Esophagus muscularis mucosa (tissue), 3 donors: ENCODE measurements around the gene CFAP92.

ENCODE experiments used
- POLR2A ChIP-seq: fragments of 450-650 bp; IDR thresholded peaks from one replicate; pipeline ENCODE4 v1.6.1; 2017; ENCODE audit warnings: antibody characterized with exemption, moderate library complexity, mild to moderate bottlenecking, low read depth
- TF ChIP-seq, protein P1 (sequence below), 3 experiments: fragments of 200-600 bp in 2 of 3; fragments of 450-650 bp in 1 of 3; sonication (generic) in 2 of 3; IDR thresholded peaks; one replicate each; pipeline ENCODE4 v1.5.1; 2017 to 2019; ENCODE audit warnings: antibody characterized with exemption in 3 of 3, mild to moderate bottlenecking in 2 of 3, moderate library complexity in 1 of 3

GRCh38 chr3:128906804-128907525 lies 86.9 kb downstream of the CFAP92 start:
- TF ChIP-seq, protein P1, sequence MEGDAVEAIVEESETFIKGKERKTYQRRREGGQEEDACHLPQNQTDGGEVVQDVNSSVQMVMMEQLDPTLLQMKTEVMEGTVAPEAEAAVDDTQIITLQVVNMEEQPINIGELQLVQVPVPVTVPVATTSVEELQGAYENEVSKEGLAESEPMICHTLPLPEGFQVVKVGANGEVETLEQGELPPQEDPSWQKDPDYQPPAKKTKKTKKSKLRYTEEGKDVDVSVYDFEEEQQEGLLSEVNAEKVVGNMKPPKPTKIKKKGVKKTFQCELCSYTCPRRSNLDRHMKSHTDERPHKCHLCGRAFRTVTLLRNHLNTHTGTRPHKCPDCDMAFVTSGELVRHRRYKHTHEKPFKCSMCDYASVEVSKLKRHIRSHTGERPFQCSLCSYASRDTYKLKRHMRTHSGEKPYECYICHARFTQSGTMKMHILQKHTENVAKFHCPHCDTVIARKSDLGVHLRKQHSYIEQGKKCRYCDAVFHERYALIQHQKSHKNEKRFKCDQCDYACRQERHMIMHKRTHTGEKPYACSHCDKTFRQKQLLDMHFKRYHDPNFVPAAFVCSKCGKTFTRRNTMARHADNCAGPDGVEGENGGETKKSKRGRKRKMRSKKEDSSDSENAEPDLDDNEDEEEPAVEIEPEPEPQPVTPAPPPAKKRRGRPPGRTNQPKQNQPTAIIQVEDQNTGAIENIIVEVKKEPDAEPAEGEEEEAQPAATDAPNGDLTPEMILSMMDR (IDR thresholded peaks at IDR 0.05) = no peak
- no peak for TF ChIP-seq POLR2A
